Adrenal gland (tissue), 12 donors: ENCODE results near the gene SLC34A1. TPM values are rescaled to one million over a fixed set of nuclear protein-coding genes. Genes with fewer than 3 reads are reported as not detected.

Experiments used
- DNase-seq, 7 donors: peaks; one replicate each; pipeline ENCODE4 v3.0.0-alpha.2; 2019 to 2020
- H3K27ac ChIP-seq, 5 donors: fragments of 200-600 bp; sonication (generic) in 4 of 5; 1 replicate in 3 of 5; 2 replicates in 2 of 5; pipeline versions ENCODE4 v1.5.1 to v1.8.0; 2016 to 2020; ENCODE audit warnings: mild to moderate bottlenecking in 1 of 5
- H3K27me3 ChIP-seq: fragments of 200-600 bp; 2 replicates; pipeline ENCODE4 v1.8.0; 2021
- H3K36me3 ChIP-seq, 2 donors: fragments of 200-600 bp; replicated peaks in 1 of 2; 1 replicate in 1 of 2; 2 replicates in 1 of 2; pipeline versions ENCODE4 v1.5.1 to v1.8.0; 2018 to 2022
- H3K4me1 ChIP-seq, 2 donors: fragments of 200-600 bp; replicated peaks in 1 of 2; 1 replicate in 1 of 2; 2 replicates in 1 of 2; pipeline versions ENCODE4 v1.5.1 to v1.8.0; 2018 to 2021
- H3K4me3 ChIP-seq, 4 donors: fragments of 200-600 bp; sonication (generic) in 3 of 4; one replicate each; pipeline ENCODE4 v1.5.1; 2016 to 2018
- H3K9me3 ChIP-seq, 3 donors: fragments of 200-600 bp; sonication (generic) in 1 of 3; replicated peaks in 1 of 3; 1 replicate in 2 of 3; 2 replicates in 1 of 3; pipeline versions ENCODE4 v1.5.1 to v1.8.0; 2016 to 2021
- CTCF ChIP-seq, 6 experiments: fragments of 450-650 bp in 4 of 6; fragments of 200-600 bp in 2 of 6; sonication (generic) in 1 of 6; IDR thresholded peaks; 1 replicate in 5 of 6; 2 replicates in 1 of 6; pipeline versions ENCODE4 v1.5.1 to v1.8.0; 2016 to 2021; ENCODE audit warnings: antibody characterized with exemption in 6 of 6, mild to moderate bottlenecking in 2 of 6, moderate library complexity in 1 of 6
- POLR2A ChIP-seq, 2 donors: fragments of 450-650 bp; IDR thresholded peaks; one replicate each; pipeline ENCODE4 v1.6.1; 2017; ENCODE audit warnings: antibody characterized with exemption in 2 of 2, mild to moderate bottlenecking in 2 of 2, moderate library complexity in 1 of 2
- WGBS, 4 donors: extraction: QIAGEN DNeasy Blood & Tissue Kit in 2 of 4; methylation state at CpG; one replicate each; pipeline versions ENCODE4 v1.1.5 to v1.1.7; 2013 to 2017; 5-methylcytosine and 5-hydroxymethylcytosine counted together
- intact Hi-C, 2 donors: fragments of 100-400 bp; cut with DNase I; formaldehyde crosslinking; loops; one replicate each; pipeline versions ENCODE4 v1.14.1 to v1.15.0; 2022 to 2023
- polyA plus RNA-seq, 3 donors: library from polyadenylated mRNA; stranded (reverse); fragments of 200-250 nt in 2 of 3; fragments of 350-450 nt in 1 of 3; fragmentation: Illumina TruSeq in 1 of 3; extraction: RNeasy Lipid Tissue Mini Kit (QIAGEN cat#74804) in 1 of 3; gene quantifications; one replicate each; pipeline ENCODE4 v1.2.3, GENCODE V29; 2013 to 2014
- total RNA-seq, 9 donors: library from RNA; depleted of rRNA in 4 of 9; stranded (reverse); fragments of >200 nt in 4 of 9; fragments of 120-200 nt in 1 of 9; fragmentation: NEBNext Ultra II Directional in 1 of 9; extraction: Animal tissue kit (Norgen Biotek cat#: 25700) in 1 of 9; gene quantifications; one replicate each; pipeline versions ENCODE4 v1.1.0 to v1.2.4, GENCODE V29; 2013 to 2023
- donor health status: healthy with polysubstance abuse.
- donor health status: Bipolar disorder and iron deficiency.
- donor health status: DM: yes; HTN: yes; CAD: no.
- donor health status: DM: no; HTN: no; CAD: no.
- donor health status: DM: no; HTN: no; CAD: no.
- donor health status: DM: yes; HTN: yes; CAD: no.

Gene SLC34A1
- total and polyA plus RNA-seq, 12 donors, result not detected

- no peak overlapping the region for H3K4me3 ChIP-seq
- no peak for TF ChIP-seq CTCF (IDR thresholded peaks at IDR 0.05)
- TF ChIP-seq POLR2A (IDR thresholded peaks at IDR 0.05), result no peak
- 77 to 91% (median 84%) methylated on average over 10 of the region's 10 CpGs for WGBS, 4 donors
- no peak for DNase-seq
- H3K27ac ChIP-seq, result peak overlapping the region in 2 of 5 donors; percentile 35 to 58
- no peaks in the 10 kb centered on the region for H3K9me3 ChIP-seq
- intact Hi-C loops, result no loop called here
- peaks cover 12 to 32% of the 10 kb centered on the region in 2 donors for H3K4me1 ChIP-seq
- peaks cover 0 to 18% of the 10 kb centered on the region in 2 donors for H3K36me3 ChIP-seq
- no peaks in the 10 kb centered on the region for H3K27me3 ChIP-seq
These were observed 44.5 kb downstream of the SLC34A1 start for GRCh38 chr5:177428574-177429217.

- no peak overlapping the region for H3K4me3 ChIP-seq
- no peaks in the 10 kb centered on the region for H3K9me3 ChIP-seq
- H3K36me3 ChIP-seq, result peaks cover 0 to 25% of the 10 kb centered on the region in 2 donors
- H3K4me1 ChIP-seq, result peaks cover 12 to 32% of the 10 kb centered on the region in 2 donors
- intact Hi-C loops, result no loop called here
- no peaks in the 10 kb centered on the region for H3K27me3 ChIP-seq
- TF ChIP-seq POLR2A (IDR thresholded peaks at IDR 0.05), result no peak
- TF ChIP-seq CTCF (IDR thresholded peaks at IDR 0.05), result no peak
- H3K27ac ChIP-seq, result peak overlapping the region in 2 of 5 donors; percentile 35 to 58
- peak; percentile 48 to 80 (median 63) for DNase-seq
- WGBS, 4 donors, result 70 to 88% (median 77%) methylated on average over 3 to 6 of the region's 6 CpGs
These were observed 45.2 kb downstream of the SLC34A1 start for GRCh38 chr5:177429248-177430040.

GRCh38 chr5:177430140-177430951, 46.1 kb downstream of the SLC34A1 start:
- intact Hi-C loops, result no loop called here
- H3K27me3 ChIP-seq, result no peaks in the 10 kb centered on the region
- no peak for DNase-seq
- H3K4me1 ChIP-seq, result peaks cover 12 to 30% of the 10 kb centered on the region in 2 donors
- WGBS, 4 donors, result 78 to 90% (median 87%) methylated on average over 12 to 26 of the region's 26 CpGs
- H3K4me3 ChIP-seq, result no peak overlapping the region
- H3K36me3 ChIP-seq, result peaks cover 0 to 33% of the 10 kb centered on the region in 2 donors
- H3K27ac ChIP-seq, result no peak overlapping the region
- TF ChIP-seq POLR2A (IDR thresholded peaks at IDR 0.05), result no peak
- TF ChIP-seq CTCF (IDR thresholded peaks at IDR 0.05), result no peak
- no peaks in the 10 kb centered on the region for H3K9me3 ChIP-seq

- H3K4me3 ChIP-seq, result no peak overlapping the region
- no peak for DNase-seq
- intact Hi-C loops, result no loop called here
- H3K27ac ChIP-seq, result no peak overlapping the region
- peaks cover 8 to 30% of the 10 kb centered on the region in 2 donors for H3K4me1 ChIP-seq
- no peak for TF ChIP-seq POLR2A (IDR thresholded peaks at IDR 0.05)
- no peak for TF ChIP-seq CTCF (IDR thresholded peaks at IDR 0.05)
- WGBS, 4 donors, result 79 to 94% (median 87%) methylated on average over 4 to 7 of the region's 7 CpGs
- no peaks in the 10 kb centered on the region for H3K9me3 ChIP-seq
- no peaks in the 10 kb centered on the region for H3K27me3 ChIP-seq
- peaks cover 0 to 39% of the 10 kb centered on the region in 2 donors for H3K36me3 ChIP-seq
These were observed 46.7 kb downstream of the SLC34A1 start for GRCh38 chr5:177430972-177431316.
